ENCODE results near the gene FCMR.

Gene FCMR

DNA sequence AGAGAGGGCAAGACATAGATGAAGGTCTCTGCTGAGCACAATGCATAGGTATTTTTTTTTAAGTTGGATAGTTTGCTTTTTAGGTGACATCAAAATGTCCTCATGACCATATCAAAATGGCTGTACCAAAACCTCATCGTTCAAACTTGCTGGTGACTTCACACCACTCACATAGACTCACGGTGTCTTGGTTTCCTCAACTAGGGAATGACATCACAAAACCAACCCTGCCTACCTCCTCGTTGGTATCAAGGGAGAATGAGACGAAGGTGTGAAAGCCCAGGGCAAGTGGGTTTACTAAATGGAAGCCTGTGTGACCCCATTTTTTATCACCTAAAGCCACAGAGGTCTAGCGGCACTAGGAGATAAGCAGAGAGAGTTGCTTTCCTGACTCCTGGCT is 23.0 kb upstream of the FCMR start:
- H3K36me3 ChIP-seq (ENCODE audit: insufficient read depth): no peaks in the 10 kb centered on the region
- no peak overlapping the region for H3K4me2 ChIP-seq
- H4K20me1 ChIP-seq (ENCODE audit: insufficient read depth): no peaks in the 10 kb centered on the region
- TF ChIP-seq CTCF (conservative IDR thresholded peaks at IDR 0.05; ENCODE audit: low read depth, low read length): no peak
- H3K4me3 ChIP-seq (IDR thresholded peaks at IDR 0.05; ENCODE audit: insufficient read depth, low read depth, low read length): no peak overlapping the region
- H3K79me2 ChIP-seq (ENCODE audit: insufficient read depth, low read depth): no peaks in the 10 kb centered on the region
- H3K27me3 ChIP-seq (ENCODE audit: insufficient read depth, low read depth): no peaks in the 10 kb centered on the region
- H3K9ac ChIP-seq: no peak overlapping the region
- no peak overlapping the region for H2AFZ ChIP-seq (ENCODE audit: low read depth)
- no peaks in the 10 kb centered on the region for H3K4me1 ChIP-seq (ENCODE audit: low read depth, poor library complexity, severe bottlenecking)
- no peak overlapping the region for H3K27ac ChIP-seq

DNA sequence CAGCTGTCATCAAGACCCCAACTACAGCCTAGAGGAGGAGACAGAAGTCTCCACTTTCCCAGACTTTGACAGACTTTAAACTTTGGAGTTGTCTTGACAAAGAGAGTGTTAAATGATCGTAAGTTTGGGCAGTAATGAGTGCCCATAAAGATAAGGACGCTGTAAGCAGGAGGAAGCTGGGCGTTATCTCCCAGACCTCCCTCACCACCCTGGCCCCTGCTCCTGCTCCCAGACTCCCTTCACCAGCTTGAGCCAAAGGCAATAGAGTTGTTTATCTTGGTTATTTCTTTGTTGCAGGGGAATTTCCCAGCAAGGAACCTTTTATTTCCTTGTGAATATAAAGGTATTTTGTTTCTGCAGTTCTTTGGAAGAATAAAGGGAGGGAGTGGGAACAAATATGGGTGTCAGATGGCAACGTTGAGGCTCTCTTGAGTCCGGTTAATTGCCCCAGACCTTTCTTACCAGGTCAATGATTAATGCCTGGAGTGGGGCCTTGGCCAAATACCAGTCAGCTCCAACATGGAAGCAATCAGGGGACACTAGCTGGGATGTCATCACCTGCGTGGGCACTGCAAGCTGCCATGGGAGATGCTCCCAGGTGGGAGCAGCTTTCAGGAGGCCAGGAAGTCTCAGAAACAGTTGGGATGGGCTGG is 20.2 kb upstream of the FCMR start:
- Histone ChIP-seq H2AFZ (ENCODE audit: low read depth) (no peak overlapping the region), H3K9ac (no peak overlapping the region), H3K4me2 (no peak overlapping the region), H3K27me3 (ENCODE audit: insufficient read depth, low read depth) (no peaks in the 10 kb centered on the region), H3K79me2 (ENCODE audit: insufficient read depth, low read depth) (no peaks in the 10 kb centered on the region), H3K27ac (no peak overlapping the region), H3K36me3 (ENCODE audit: insufficient read depth) (no peaks in the 10 kb centered on the region), H3K4me3 (IDR thresholded peaks at IDR 0.05; ENCODE audit: insufficient read depth, low read depth, low read length) (no peak overlapping the region), H3K4me1 (ENCODE audit: low read depth, poor library complexity, severe bottlenecking) (no peaks in the 10 kb centered on the region), H4K20me1 (ENCODE audit: insufficient read depth) (no peaks in the 10 kb centered on the region)
- TF ChIP-seq CTCF (conservative IDR thresholded peaks at IDR 0.05; ENCODE audit: low read depth, low read length): no peak

GRCh38 chr1:206940588-206940936 is 18.8 kb upstream of the FCMR start:
- H3K36me3 ChIP-seq (ENCODE audit: insufficient read depth): no peaks in the 10 kb centered on the region
- H3K4me3 ChIP-seq (IDR thresholded peaks at IDR 0.05; ENCODE audit: insufficient read depth, low read depth, low read length): no peak overlapping the region
- H3K79me2 ChIP-seq (ENCODE audit: insufficient read depth, low read depth): no peaks in the 10 kb centered on the region
- H2AFZ ChIP-seq (ENCODE audit: low read depth): no peak overlapping the region
- no peak overlapping the region for H3K27ac ChIP-seq
- no peaks in the 10 kb centered on the region for H4K20me1 ChIP-seq (ENCODE audit: insufficient read depth)
- H3K27me3 ChIP-seq (ENCODE audit: insufficient read depth, low read depth): no peaks in the 10 kb centered on the region
- no peak for TF ChIP-seq CTCF (conservative IDR thresholded peaks at IDR 0.05; ENCODE audit: low read depth, low read length)
- no peak overlapping the region for H3K4me2 ChIP-seq
- no peaks in the 10 kb centered on the region for H3K4me1 ChIP-seq (ENCODE audit: low read depth, poor library complexity, severe bottlenecking)
- no peak overlapping the region for H3K9ac ChIP-seq

DNA sequence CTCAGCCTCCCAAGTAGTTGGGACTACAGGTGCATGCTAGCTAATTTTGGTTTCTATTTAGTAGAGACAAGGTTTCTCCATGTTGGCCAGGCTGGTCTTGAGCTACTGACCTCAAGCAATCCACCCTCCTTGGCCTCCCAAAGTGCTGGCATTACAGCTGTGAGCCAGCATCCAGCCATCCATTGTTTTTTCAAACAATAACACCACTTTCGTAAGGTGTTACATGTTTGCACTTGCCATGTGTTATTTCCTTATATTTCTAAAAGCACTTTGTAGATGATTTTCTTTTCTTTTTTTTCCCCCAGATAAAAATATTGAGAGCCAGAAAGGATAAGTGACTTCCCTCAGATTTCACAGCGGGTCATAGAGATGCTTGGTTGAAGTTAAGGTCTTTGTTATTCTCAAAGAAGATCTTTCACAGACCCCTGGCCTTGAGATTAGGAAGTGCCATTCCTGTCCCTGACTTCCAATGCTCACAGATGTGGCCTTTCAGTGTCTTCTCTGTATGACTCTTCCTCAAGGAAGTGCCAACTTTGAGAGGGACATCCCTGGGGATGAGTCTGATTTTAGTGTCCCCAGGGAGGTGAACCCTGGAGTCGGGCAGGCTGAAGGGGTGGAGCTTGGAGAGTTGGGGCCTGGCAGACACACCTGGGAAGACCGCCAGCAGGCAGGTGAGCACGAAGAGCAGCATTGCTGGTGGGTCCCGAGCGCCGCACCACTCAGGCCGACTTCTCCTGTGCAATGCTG is 18.3 kb upstream of the FCMR start:
- Histone ChIP-seq H3K4me3 (IDR thresholded peaks at IDR 0.05; ENCODE audit: insufficient read depth, low read depth, low read length) (no peak overlapping the region), H3K4me2 (no peak overlapping the region), H2AFZ (ENCODE audit: low read depth) (no peak overlapping the region), H3K79me2 (ENCODE audit: insufficient read depth, low read depth) (no peaks in the 10 kb centered on the region), H3K27me3 (ENCODE audit: insufficient read depth, low read depth) (no peaks in the 10 kb centered on the region), H3K36me3 (ENCODE audit: insufficient read depth) (no peaks in the 10 kb centered on the region), H3K4me1 (ENCODE audit: low read depth, poor library complexity, severe bottlenecking) (no peaks in the 10 kb centered on the region), H3K9ac (no peak overlapping the region), H3K27ac (no peak overlapping the region), H4K20me1 (ENCODE audit: insufficient read depth) (no peaks in the 10 kb centered on the region)
- no peak for TF ChIP-seq CTCF (conservative IDR thresholded peaks at IDR 0.05; ENCODE audit: low read depth, low read length)

Measured in KMS-11 (cell line).